Daoy (cell line): ENCODE results near the gene SLC66A2. TPM values are rescaled to one million over a fixed set of nuclear protein-coding genes. Genes with fewer than 3 reads are reported as not detected.

Experiments
- total RNA-seq: library from RNA; depleted of rRNA; stranded (reverse); fragments of >200 nt; shearing (Covaris generic); gene quantifications from 2 replicates; pipeline ENCODE4 v1.2.3, GENCODE V29; 2014; rRNA removed

The SLC66A2 gene
- total RNA-seq, 1 experiment from 2014 or later: 11.3 TPM

Other genes starting within 250 kb of the SLC66A2 start
- gene KCNG2, start 153.7 kb downstream of the SLC66A2 start, total RNA-seq: not detected in 2 replicates
- gene HSBP1L1, start 13.0 kb upstream of the SLC66A2 start, total RNA-seq: 0.18 and 0.69 TPM in 2 replicates
- 91.5 and 160 TPM in 2 replicates for gene TXNL4A, start 36.9 kb upstream of the SLC66A2 start, total RNA-seq
- gene RBFA, start 82.8 kb upstream of the SLC66A2 start, total RNA-seq: 19.9 and 22.6 TPM in 2 replicates
- 9.8 and 10.8 TPM in 2 replicates for gene ADNP2, start 157.6 kb upstream of the SLC66A2 start, total RNA-seq